CD4-positive, alpha-beta T cell treated with Interleukin-4 for 1 hour (primary cell): ENCODE data around the gene MACROD2.

Experiments used
- DNase-seq, 2 donors: peaks; one replicate each; pipeline ENCODE4 v3.0.0-alpha.2; 2020 to 2022

Gene MACROD2

DNA sequence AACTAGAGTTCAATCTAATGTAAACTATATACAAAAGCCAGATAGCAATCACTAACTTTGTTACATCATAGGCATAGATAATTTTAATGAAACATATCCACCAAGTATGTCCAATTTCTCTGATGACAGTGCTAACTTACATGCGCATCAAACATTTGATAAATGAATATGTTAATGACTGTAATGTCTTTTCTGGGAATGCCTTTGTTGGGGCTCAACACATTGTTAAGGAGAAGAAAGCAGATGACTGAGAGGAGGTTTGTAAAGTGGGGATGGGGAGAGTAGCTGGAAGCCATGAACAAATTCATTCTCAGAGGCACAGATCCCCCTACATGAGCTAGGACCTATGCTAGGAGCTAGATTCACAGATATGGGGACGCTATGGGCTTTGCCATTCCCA lies 1627.9 kb downstream of the MACROD2 start:
- DNase-seq, result no peak

DNA sequence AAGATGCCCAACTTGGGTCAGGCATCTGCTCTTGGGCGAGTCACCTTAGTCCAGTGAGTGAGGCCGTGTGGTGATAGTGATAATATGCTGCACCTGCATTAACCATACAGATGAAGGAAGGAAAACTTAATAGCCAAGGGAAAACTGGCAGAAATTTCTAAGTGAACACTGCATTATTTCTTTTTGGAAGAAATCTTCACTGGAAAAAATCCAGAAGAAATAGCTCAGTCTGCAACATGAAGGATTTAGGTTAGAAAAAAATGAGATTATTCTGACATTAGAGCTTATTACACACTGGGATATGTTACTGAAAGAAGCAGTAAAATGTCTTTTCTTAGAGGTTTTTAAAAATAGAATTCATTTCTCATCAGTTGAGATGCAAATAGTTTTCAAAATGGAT lies 1630.7 kb downstream of the MACROD2 start:
- no peak for DNase-seq

DNA sequence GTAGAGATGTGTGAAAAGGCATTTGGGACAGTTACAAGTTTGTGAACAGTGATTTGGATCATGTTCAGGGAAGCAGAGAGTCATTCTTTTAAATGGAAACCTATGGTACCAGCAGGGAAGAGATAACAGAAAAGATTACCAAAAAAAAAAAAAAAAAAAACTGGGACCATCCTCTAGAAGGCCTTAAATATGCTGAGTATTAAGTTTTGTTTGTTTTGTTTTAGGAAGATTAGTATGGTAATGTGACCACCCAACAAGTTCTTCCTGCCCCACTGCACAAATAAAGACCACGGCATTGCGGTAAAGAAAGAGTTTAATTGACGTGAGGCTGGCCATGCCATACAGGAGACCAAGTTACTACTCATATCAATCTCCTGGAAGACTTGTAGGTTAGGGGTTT lies 1631.8 kb downstream of the MACROD2 start:
- DNase-seq, result no peak

DNA sequence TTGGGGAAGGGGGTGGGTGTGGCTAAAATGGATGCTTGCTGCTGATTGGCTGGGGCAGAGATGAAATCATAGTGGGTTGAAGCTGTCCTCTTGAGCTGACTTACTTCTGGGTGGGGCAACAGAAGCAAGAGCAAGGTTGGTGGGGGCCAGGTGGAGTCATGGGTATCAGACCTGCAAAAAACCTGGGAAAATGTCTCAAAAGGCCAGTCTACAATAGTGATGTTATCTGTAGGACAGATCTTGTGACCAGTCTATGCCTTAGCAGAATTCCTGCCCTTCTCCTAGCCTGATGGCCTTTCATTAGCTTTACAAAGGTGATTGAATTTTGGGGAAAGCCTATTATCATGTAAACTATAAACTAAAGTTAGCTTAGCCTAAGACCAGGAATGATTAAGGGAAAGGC lies 1632.2 kb downstream of the MACROD2 start:
- no peak for DNase-seq

DNA sequence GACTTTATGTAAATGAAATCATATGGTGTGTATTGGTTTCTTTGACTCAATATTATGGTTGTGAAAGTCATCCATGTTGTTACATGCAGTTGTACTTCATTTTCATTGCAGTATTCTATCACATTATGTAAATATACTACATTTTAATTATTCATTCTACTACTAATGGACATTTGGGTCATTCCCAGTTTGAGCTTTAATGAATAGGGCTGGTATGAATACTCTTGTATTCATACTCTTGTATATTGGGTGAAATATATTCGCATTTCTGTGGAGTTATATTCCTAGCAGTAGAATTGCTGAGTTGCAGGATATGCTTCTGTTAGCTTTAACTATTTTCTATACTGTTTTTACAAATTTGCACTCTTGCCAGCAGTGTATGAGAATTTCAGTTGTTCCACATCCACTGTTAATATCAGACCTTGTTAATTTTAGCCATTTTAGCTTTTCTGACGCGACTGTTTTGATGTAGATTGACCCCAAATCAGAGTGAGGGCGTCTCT lies 1633.6 kb downstream of the MACROD2 start:
- no peak for DNase-seq

DNA sequence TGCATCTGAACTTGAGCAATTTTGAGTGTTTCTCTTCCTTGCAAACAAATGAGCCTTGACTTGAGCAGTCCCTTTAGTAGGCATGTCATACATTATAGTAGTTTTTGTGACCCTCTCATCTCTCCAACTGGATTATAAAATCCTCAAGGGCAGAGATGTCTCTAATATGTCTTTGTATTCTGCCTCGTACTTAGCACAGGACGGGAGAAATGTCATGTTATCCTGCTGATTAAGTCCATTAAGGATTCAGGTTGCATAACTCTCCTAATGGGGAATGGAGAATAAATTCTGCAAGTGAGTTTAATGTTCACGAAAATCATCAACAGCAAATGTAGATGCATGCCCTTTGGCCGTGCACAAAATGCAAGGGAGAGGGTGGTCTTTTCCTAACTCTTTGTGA lies 1635.0 kb downstream of the MACROD2 start:
- DNase-seq, result no peak

DNA sequence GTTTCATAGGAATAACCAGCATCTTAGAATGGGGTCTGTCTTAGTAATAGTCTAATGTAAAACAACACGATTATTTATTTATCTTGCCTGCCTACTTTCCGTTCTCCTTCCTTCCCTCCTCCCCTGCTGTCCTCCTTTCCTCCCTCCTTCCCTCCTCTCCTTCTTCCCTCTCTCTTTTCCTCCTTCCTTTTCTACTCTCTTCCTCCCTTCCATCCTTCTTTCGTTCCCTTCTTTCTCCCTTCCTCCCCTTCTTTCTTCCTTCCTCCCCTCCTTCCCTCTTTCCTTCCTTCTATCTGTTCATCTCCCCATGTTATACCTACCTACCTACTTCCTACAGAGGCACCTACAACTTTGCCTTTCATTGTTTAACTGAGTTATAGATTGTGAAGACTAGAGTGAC lies 1637.4 kb downstream of the MACROD2 start:
- no peak for DNase-seq

DNA sequence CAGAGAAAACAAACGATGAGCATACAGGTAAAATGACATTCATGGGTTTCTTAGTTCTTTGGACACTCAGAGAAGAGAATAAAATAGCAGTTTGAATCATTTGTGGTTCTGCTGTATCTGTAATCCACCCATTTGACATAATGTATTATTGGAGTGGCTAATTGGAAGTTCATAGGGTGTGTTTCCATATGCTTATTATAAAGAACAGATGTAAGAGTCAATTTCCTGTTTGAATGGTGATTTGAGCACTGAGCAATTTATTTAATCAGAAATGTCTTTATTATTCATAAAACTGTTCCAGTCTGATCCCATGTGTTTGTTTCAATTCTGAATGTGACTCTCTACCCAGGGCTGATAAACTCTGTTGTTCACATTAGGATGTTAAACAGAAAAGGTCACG lies 1638.8 kb downstream of the MACROD2 start:
- no peak for DNase-seq

DNA sequence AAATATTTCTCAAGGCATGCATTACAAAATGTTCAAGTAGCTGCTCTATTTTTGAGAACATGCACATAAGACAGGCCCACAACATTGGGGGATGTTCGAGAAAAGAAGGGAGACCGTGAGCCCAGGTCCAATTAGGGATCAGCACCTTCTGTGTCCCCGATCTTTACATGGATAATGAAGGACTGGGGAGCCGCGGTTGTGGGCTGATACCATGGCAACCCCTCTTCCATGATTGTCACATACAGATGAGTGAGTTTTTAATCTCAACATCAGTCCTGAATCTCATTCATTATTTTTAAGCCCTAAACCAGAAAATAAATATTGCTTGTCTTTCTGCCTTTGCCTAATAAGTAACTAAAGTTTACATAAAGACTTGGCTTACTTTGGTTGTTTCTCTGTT lies 1642.2 kb downstream of the MACROD2 start:
- no peak for DNase-seq

DNA sequence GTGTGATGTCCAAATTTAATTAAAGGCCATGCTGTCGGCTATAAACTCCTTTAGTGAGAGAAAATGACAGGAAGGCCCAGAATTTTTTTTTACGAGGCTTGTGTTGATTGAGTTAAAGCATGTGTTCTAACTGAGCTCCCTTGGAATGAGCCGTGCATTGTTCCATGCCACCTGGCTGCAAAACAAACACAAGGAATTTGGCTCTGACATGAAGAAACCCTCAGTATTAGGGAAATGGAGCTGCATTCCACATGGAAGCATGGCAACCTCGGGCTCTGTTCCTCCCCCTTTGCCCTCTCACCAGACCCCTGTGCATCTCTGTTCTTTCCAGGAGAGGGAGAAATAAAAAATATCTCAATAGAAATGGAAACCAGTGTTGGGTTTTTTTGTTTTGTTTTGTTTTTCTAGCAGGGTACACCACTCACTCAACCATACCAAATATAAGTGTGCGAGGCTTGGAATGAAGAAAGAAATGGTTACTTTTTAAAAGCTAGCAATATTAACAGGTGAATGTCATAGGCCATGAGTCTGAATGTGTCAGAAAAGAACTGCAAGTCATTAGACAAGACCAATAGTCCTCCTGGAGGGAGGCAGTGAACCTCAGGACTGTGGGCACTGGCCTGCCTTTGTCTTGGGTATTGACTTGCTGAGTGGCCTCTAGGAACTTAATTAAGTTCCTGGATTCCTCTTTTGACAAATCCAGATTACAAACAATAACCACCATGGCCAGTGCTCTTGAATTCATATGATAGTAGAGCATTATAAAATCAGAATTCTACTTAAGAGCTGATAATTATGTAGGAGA lies 1642.8 kb downstream of the MACROD2 start:
- DNase-seq, result no peak

DNA sequence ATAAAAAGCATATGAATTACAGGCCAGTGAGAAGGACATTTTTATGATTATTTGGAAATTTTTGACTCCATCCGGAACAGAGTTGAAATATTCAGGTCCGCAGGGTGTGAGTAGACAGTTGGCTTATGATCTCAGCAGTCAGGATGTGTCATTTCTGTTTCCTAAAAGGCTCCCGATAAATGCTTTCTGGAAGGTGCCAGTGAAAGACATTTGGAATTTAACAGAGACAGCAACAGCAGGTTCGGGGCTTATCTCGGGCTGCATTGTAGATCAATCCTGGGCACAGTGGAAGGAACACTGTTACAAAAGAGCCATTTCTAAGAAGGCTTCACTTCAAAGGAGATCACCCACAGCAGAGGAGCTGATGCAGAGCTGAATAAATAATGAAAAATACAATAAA lies 1643.5 kb downstream of the MACROD2 start:
- DNase-seq, result no peak

DNA sequence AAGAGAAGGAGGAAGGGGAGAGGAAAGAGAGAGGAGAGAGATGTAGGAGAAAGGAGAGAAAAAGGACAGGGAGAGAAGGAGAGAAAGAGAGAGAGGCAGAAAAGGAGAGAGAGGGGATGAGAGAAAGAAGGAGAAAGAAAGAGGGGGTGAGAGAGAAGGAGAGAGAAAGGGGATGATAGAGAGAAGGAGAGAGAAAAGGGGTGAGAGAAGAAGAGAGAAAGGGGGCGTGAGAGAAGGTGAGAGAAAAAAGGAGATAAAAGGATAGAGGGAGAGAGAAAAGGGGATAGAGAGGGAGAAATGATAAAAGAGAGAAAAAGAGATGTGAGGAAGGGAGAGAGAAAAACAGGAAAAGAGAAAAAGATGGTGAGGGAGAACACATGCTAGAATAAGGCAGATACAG lies 1644.5 kb downstream of the MACROD2 start:
- DNase-seq, result no peak

DNA sequence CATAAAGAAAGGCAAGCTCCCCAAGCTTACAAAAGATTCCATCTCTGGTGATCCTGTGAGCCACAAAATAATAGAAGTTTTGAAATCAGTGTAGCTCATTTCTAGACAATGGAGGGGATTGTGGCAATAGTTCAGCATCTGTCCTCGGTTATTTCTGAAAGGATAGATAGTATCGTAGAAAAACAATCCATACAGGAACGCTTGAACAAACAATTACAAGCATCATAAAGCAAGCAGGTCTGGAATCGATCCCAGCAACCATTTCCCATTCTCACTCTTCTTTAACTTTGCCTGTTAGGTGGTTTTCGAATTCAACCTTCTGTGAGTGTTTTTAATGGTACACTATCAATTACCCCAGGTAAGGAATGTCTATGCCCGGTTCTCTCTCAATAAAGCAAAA lies 1646.8 kb downstream of the MACROD2 start:
- no peak for DNase-seq

DNA sequence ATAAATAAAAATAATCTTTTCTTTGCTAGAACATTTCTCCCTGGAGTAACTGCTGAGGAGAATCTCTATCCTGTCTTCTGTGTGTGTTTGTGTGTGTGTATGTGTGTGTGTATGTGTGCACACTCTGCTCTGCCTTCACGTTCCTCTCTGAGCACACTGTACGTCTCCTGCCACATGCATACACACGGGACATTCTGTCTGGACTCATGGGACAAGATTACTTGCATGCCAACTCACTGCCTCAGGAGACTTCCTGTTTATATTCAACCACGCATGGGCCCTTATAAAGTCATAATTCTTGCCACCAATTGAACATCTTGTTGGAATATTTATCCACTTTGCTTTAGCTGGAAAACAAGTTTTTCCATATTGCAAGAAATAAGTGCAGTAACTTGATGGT lies 1647.4 kb downstream of the MACROD2 start:
- no peak for DNase-seq

DNA sequence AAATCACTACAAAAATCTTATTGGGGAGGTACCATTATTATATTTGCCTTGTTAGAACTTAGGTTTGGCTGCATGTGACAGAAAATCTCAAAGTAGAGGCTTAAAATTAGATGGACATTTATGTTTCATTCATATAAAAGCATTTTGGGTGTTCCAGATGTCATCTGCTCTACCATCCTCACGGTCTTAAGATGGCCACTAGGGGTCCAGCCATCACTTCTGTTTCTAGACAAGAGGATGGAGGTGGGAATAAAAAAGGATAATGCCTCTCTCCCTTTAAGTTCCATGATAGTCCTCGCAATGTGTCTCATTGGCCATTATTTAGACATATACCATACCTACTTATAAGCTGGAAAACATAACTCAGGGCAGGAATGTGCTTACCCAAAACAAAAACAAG lies 1648.4 kb downstream of the MACROD2 start:
- DNase-seq, result no peak

DNA sequence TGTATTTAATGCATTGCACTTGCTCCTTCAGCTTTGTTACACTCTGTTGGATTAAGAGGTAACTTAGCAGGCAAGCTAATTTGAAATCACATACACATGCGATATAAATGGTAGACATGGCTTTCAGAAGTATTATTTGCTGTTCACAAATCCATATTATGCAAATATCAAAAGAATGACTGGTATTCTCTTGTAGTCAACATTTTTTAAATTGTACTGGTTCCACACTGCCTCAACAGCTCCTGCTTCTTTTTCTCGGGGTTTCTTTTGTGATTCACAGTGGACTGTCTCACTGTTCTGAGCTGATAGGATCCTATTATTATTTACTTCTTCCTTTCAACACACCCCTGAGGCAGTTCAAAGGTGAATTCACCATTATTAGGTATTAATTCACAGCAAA lies 1650.5 kb downstream of the MACROD2 start:
- no peak for DNase-seq

DNA sequence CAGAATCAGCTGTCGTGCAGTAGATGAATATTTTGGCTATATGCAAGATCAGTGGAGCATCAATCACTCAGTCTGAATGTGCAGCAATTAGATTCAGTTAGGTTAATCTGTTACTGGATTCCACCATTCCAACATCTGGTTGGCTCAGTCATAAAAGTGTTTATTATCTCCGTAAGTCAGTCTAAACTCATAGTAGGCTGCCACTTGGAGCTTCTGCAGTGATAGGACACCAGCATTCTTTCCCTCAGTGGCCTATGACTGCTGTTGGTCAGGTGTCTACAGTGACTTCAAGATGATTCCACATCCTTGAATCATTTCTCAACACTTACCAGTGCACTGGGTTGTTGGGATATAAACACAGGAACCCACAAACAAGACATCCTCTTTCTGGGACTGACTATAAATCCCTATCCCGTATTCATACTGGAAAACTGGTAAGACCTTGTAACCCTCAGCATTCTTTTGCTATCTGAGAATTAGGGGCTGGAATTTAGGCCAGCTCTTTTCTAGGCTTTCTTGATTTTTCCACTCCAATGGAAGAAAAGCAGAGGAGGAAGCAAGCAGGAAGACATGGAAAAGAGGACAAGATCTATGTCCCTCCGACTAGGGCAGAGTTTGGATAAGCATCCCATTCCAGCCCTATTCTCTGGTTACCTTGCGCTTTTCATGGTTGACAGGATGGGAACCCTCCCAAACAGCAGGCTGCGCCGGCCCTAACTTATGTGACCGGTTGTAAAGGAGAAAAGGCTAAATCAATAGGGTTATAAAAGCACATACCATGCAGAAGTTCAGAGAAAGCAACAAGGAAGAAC lies 1658.3 kb downstream of the MACROD2 start:
- no peak for DNase-seq

DNA sequence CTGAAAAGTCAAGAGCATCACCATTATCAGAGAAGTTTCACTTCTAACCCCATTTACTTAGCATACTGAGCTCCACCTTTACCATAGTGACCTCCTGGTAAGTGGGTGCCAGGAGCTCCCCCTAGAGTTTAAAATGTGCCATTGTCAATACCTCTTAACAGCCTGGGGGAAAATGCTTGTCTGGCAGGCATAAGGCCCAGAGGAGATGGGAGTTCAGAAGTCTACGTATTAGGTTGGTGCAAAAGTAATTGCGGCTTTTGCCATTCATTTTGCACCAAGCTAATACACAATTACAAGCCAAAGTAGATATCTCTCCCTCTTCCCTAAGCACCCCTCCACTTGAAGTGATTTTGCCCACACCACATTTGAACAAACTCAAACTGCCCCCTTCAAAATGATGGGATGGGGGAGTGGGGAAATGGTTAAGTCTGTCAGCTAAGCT lies 1658.9 kb downstream of the MACROD2 start:
- DNase-seq, result peak in 1 of 2 donors; percentile 18

DNA sequence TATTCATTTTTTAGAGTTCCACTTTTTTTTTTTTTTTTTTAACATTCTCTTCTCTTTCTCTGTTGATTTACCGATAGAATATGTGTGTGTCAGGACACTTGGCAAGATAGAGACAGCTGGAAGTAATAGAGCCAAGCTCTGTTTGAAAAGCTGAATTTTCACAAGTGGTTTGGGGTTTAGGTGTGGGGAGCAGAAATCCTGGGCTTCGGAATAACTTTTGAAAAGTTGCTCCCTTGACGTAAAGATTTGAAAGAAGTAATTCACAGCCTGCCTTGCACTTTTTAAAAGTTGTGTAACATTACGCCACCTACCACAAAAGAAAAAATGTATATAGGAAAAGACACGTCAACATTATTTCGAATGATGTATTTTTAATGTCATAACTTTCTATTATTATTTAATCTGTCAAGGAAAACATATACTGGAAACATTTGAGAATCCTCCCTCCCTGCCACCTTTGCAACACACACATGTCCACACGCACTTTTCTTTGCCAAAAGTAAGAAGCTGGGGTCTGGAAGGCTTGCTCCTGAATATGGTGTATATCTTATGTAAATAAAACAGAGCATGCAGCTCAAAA lies 1660.1 kb downstream of the MACROD2 start:
- DNase-seq, result no peak

DNA sequence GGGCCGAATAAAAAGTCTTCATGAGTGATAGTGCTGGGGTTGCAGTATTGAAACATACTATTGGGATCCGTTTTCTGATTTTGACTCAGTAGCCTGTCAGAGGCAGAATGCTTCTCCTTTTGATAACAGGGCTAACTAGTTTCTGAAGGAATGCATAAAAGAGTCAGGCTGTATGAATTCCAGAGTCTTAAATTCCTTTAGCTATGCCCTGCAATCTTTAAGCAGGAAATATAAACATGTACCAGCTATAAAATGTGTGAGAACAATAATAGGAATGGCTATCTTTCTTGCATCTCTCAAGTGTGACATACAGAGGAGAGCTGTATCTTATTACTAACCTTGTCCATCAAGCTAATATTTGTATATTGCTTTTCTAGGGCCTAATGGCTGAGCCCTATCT lies 1660.8 kb downstream of the MACROD2 start:
- DNase-seq, result no peak

DNA sequence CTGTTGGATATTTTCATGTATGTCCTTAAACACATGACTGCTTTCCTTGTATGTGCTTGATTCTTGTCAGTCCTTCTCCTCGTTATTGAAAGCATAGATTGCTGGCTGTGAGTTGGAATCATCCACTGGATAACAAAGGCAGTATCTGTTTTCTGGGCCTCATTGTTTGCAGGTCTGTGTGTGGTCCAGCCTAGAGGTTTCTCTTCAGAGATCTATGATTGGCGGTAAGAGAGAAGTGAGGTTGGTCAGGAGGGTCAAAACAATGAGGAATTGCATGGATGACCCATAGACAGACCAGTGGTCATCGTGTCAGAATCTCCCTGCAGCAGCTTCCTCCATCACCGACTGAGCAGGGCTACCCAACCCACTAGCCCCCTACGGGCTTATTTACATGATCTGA lies 1663.0 kb downstream of the MACROD2 start:
- DNase-seq, result no peak

DNA sequence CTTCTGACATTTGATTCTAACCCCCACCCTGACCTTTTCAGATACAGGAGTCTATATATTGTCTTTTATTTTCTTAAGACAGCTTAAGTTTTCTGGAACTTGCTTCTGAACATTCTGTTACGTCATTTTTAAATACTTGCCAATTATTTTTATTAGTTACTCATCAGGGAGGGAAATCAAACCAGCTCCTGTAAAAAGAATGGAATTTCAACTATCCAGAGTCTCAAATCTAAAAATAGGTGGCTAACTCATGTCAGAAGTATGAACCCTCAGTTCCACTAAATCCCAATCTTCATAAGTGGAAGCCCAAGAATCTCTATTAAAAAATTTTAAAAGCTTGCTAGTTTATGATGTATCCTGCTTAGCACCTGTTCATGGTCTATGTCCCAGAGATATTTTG lies 1677.9 kb downstream of the MACROD2 start:
- no peak for DNase-seq

DNA sequence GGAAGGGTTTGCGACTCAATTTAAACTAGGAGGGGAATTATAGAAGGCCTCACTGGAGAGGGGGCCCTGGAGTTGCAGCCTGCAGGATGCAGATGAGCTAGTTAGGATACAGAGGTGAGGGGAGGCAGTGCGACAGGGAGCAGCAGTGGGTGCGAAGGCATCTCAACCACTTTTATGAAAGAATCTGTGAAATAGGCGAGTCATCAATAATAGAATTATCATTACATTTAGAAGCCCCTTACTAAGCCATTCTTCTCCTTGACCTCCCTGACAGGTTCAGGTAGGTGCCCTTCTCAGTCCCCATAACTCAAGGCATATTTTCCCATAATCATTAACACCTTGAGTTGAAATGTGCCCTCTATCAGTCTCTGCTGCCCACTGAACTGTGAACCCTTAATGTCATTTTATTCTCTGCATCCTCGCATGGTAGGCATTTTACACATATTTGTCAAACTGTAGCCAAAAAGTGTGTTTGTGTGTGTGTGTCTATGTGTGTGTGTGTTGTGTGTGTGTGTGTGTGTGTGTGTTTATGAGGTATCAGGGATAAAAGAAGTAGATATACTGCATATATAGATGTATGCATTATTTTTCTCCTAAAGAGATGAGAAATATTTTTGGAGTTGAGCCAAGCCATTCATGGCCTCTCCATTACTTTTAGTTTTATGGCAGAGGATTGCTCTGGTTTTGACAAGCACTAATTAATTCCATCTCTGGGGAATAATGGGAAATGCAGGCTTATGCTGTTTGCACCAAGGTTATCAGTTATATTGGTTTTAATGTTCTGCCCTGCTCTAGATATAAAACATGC lies 1679.1 kb downstream of the MACROD2 start:
- DNase-seq, result no peak
